Transverse colon (tissue), 4 donors: ENCODE data around the gene C6. TPM values are rescaled to one million over a fixed set of nuclear protein-coding genes. Genes with fewer than 3 reads are reported as not detected.
"Not testable (repeated sequence)": the region's sequence is repeated elsewhere in the genome, so short reads cannot be mapped to it uniquely, and the experiment has no call there.

ENCODE experiments used
- DNase-seq: peaks from one replicate; pipeline ENCODE4 v3.0.0-alpha.2; 2019
- H3K27ac ChIP-seq, 4 donors: fragments of 200-600 bp; sonication (generic); 2 replicates each; pipeline ENCODE4 v1.5.1; 2016 to 2018; ENCODE audit warnings: inconsistent platforms in 4 of 4
- H3K27me3 ChIP-seq: fragments of 200-600 bp; sonication (generic); 2 replicates; pipeline ENCODE4 v1.5.1; 2017; ENCODE audit warnings: inconsistent platforms
- H3K36me3 ChIP-seq, 4 donors: fragments of 200-600 bp; sonication (generic); 2 replicates each; pipeline ENCODE4 v1.5.1; 2017 to 2019; ENCODE audit warnings: inconsistent platforms in 4 of 4
- H3K4me1 ChIP-seq, 4 donors: fragments of 200-600 bp; sonication (generic); 2 replicates each; pipeline ENCODE4 v1.5.1; 2017 to 2020; ENCODE audit warnings: inconsistent platforms in 4 of 4
- H3K4me3 ChIP-seq, 4 donors: fragments of 200-600 bp; sonication (generic); 1 replicate in 1 of 4; 2 replicates in 3 of 4; pipeline versions ENCODE4 v1.5.1 to v1.6.1; 2017 to 2019; ENCODE audit warnings: inconsistent platforms in 4 of 4
- H3K9me3 ChIP-seq, 2 donors: fragments of 200-600 bp; sonication (generic); 2 replicates each; pipeline ENCODE4 v1.5.1; 2017 to 2019; ENCODE audit warnings: inconsistent platforms in 2 of 2
- EP300 ChIP-seq: sonication (generic); formaldehyde crosslinking; IDR thresholded peaks from one replicate; pipeline ENCODE4 v1.6.1; 2017; ENCODE audit warnings: antibody characterized with exemption, low read depth
- POLR2A ChIP-seq: fragments of 450-650 bp; IDR thresholded peaks from one replicate; pipeline ENCODE4 v1.6.1; 2016; ENCODE audit warnings: antibody characterized with exemption, mild to moderate bottlenecking, moderate library complexity
- POLR2AphosphoS5 ChIP-seq, 3 donors: sonication (generic); formaldehyde crosslinking; IDR thresholded peaks; one replicate each; pipeline ENCODE4 v1.6.1; 2016; ENCODE audit warnings: antibody characterized with exemption in 3 of 3
- WGBS, 2 donors: methylation state at CpG; one replicate each; pipeline ENCODE4 v1.1.5; 2018; ENCODE audit warnings: low coverage in 1 of 2; 5-methylcytosine and 5-hydroxymethylcytosine counted together
- in situ Hi-C, 4 donors: fragments of 200-750 bp; cut with MboI; loops; one replicate each; pipeline versions ENCODE4 v1.15.0 to v1.15.1; 2017; ENCODE audit warnings: low sequenced_read_pairs in 3 of 4, low pct_ligation_motif_present in 1 of 4, low pct_unique_long_range_greater_than_20kb in 1 of 4
- intact Hi-C: fragments of 100-400 bp; cut with DNase I; formaldehyde crosslinking; loops from one replicate; pipeline ENCODE4 v1.15.1; 2023; ENCODE audit warnings: low total_unique reads
- total RNA-seq, 4 donors: library from RNA; depleted of rRNA; stranded (reverse); fragments of >200 nt; gene quantifications; one replicate each; pipeline ENCODE4 v1.1.0, GENCODE V29; 2016
- TF ChIP-seq, protein P1 (sequence below), 5 experiments: fragments of 200-600 bp in 3 of 5; fragments of 450-650 bp in 2 of 5; sonication (generic) in 3 of 5; IDR thresholded peaks; 1 replicate in 2 of 5; 2 replicates in 3 of 5; pipeline ENCODE4 v1.5.1; 2016 to 2017; ENCODE audit warnings: antibody characterized with exemption in 5 of 5, inconsistent platforms in 3 of 5, mild to moderate bottlenecking in 2 of 5, moderate library complexity in 1 of 5

C6 gene
- total RNA-seq, 4 donors from 2014 or later: 1.9 to 2.2 (median 2.0) TPM; not detected in 1

DNA sequence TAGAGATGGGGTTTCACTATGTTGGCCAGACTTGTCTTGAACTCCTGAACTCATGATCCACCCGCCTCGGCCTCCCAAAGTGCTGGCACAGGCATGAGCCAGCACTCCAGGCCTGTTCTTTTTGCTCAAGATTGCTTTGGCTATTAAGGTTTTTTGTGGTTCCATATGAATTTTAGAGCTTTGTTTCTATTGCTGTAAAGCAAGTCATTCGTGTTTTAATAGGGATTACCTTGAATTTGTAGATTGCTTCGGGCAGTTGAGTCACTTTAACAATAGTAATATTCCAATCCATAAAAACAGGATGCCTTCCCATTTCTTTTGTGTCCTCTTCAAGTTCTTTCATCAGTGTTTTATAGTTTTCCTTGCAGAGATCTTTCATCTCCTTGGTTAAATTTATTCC is 22.1 kb downstream of the C6 start:
- 85 to 86% methylated on average over 3 to 4 of the region's 4 CpGs for WGBS, 2 donors
- Histone ChIP-seq H3K4me3 (no peak overlapping the region), H3K27ac (no peak overlapping the region), H3K9me3 (no peaks in the 10 kb centered on the region), H3K36me3 (no peaks in the 10 kb centered on the region), H3K4me1 (peaks cover 0 to 16% (median 1%) of the 10 kb centered on the region in 4 donors), H3K27me3 (no peaks in the 10 kb centered on the region)
- intact Hi-C loops: no loop called here
- TF ChIP-seq EP300 (no peak), POLR2AphosphoS5 (IDR thresholded peaks at IDR 0.05) (no peak), POLR2A (no peak)
- TF ChIP-seq, protein P1, sequence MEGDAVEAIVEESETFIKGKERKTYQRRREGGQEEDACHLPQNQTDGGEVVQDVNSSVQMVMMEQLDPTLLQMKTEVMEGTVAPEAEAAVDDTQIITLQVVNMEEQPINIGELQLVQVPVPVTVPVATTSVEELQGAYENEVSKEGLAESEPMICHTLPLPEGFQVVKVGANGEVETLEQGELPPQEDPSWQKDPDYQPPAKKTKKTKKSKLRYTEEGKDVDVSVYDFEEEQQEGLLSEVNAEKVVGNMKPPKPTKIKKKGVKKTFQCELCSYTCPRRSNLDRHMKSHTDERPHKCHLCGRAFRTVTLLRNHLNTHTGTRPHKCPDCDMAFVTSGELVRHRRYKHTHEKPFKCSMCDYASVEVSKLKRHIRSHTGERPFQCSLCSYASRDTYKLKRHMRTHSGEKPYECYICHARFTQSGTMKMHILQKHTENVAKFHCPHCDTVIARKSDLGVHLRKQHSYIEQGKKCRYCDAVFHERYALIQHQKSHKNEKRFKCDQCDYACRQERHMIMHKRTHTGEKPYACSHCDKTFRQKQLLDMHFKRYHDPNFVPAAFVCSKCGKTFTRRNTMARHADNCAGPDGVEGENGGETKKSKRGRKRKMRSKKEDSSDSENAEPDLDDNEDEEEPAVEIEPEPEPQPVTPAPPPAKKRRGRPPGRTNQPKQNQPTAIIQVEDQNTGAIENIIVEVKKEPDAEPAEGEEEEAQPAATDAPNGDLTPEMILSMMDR (IDR thresholded peaks at IDR 0.05): no peak
- in situ Hi-C loops: no loop called here
- no peak for DNase-seq

DNA sequence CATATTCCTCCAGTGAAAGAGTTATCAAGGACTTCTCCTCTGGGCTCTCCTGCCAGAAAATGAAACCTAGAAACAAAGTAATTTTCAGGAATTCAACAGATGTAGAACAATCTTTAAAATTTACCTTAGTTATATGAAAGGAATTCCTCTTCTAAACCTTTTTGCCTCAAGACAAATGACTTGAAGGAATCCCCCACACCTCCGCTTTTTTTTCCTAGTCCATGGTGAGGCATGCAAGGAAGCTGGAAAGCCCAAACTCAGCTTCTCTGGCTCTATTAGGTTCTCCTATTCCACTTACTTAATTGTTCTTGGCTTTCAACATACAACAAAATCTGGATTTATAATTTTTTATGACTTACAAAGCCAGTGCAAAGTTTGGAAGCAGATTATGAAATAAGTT is 27.2 kb downstream of the C6 start:
- H3K27ac ChIP-seq: no peak overlapping the region
- H3K4me1 ChIP-seq: peaks cover 6 to 31% (median 16%) of the 10 kb centered on the region in 4 donors
- H3K9me3 ChIP-seq: no peaks in the 10 kb centered on the region
- WGBS, 2 donors: 84 to 100% methylated on average over 1 of the region's 1 CpG
- no peaks in the 10 kb centered on the region for H3K36me3 ChIP-seq
- no peak for DNase-seq
- TF ChIP-seq POLR2AphosphoS5 (IDR thresholded peaks at IDR 0.05) (no peak), EP300 (no peak), POLR2A (no peak)
- TF ChIP-seq, protein P1 (IDR thresholded peaks at IDR 0.05): no peak
- H3K27me3 ChIP-seq: no peaks in the 10 kb centered on the region
- in situ Hi-C loops (no loop called here), intact Hi-C loops (no loop called here)
- no peak overlapping the region for H3K4me3 ChIP-seq

DNA sequence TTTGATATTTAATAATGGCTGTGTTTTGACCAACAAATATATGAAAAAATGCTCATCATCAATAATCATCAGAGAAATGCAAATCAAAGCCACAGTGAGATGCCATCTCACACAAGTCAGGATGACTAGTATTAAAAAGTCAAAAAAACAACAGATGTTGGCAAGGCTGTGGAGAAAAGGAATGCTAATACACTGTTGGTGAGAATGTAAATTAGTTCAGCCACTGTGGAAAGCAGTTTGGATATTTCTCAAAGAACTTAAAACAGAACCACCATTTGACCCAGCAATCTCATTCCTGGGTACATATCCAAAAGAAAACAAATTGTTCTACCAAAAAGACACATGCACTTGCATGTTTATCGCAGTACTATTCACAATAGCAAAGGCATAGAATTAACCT is 30.0 kb downstream of the C6 start:
- H3K36me3 ChIP-seq, H3K9me3 ChIP-seq, intact Hi-C loops, in situ Hi-C loops, H3K4me3 ChIP-seq, H3K27me3 ChIP-seq, DNase-seq: not testable (repeated sequence)
- 62 to 100% methylated on average over 1 of the region's 1 CpG for WGBS, 2 donors
- peaks cover 6 to 40% (median 17%) of the 10 kb centered on the region in 4 donors for H3K4me1 ChIP-seq
- H3K27ac ChIP-seq: peak overlapping the region; percentile 49 to 83 (median 76)

- no peaks in the 10 kb centered on the region for H3K27me3 ChIP-seq
- no peaks in the 10 kb centered on the region for H3K36me3 ChIP-seq
- no peaks in the 10 kb centered on the region for H3K9me3 ChIP-seq
- H3K4me1 ChIP-seq: peaks cover 6 to 40% (median 17%) of the 10 kb centered on the region in 4 donors
- DNase-seq: no peak
- in situ Hi-C loops (no loop called here), intact Hi-C loops (no loop called here)
- TF ChIP-seq POLR2A: no peak
- peak in 1 of 3 donors; percentile 39 for TF ChIP-seq POLR2AphosphoS5 (IDR thresholded peaks at IDR 0.05)
- peak overlapping the region; percentile 75 to 83 (median 79) for H3K27ac ChIP-seq
- H3K4me3 ChIP-seq: no peak overlapping the region
Measured at GRCh38 chr5:41182666-41183065, 30.7 kb downstream of the C6 start.

- peaks cover 6 to 40% (median 17%) of the 10 kb centered on the region in 4 donors for H3K4me1 ChIP-seq
Measured at GRCh38 chr5:41181691-41182564, 31.4 kb downstream of the C6 start.

More at GRCh38 chr5:41181691-41182564, 31.4 kb downstream of the C6 start:
- WGBS, 2 donors: 34 to 40% methylated on average over 5 of the region's 5 CpGs
- peak; percentile 13 for DNase-seq
- peak overlapping the region; percentile 75 to 83 (median 79) for H3K27ac ChIP-seq
- no peaks in the 10 kb centered on the region for H3K27me3 ChIP-seq
- no peak for TF ChIP-seq POLR2AphosphoS5 (IDR thresholded peaks at IDR 0.05)
- TF ChIP-seq EP300: no peak
- TF ChIP-seq POLR2A: no peak
- TF ChIP-seq, protein P1 (IDR thresholded peaks at IDR 0.05): no peak
- no peaks in the 10 kb centered on the region for H3K9me3 ChIP-seq
- intact Hi-C loops: no loop called here
- in situ Hi-C loops: no loop called here
- no peaks in the 10 kb centered on the region for H3K36me3 ChIP-seq
- no peak overlapping the region for H3K4me3 ChIP-seq
